GM12891 (cell line): ENCODE results near the gene ZSCAN31.
A peak's percentile ranks its signal among the peaks of the same experiment; 100 is the strongest.

ENCODE experiments used
- POLR2A ChIP-seq: IDR thresholded peaks from 2 replicates; pipeline ENCODE4 v1.6.1; 2011; ENCODE audit warnings: low read depth, low read length, control low read depth
- POLR2AphosphoS5 ChIP-seq: IDR thresholded peaks from 2 replicates; pipeline ENCODE4 v1.6.1; 2011; ENCODE audit warnings: low read depth, low read length, control low read depth
- POU2F2 ChIP-seq: IDR thresholded peaks from 2 replicates; pipeline ENCODE4 v1.6.1; 2011; ENCODE audit warnings: low read depth, mild to moderate bottlenecking, control low read depth, low read length, moderate library complexity
- SPI1 ChIP-seq: IDR thresholded peaks from 2 replicates; pipeline ENCODE4 v1.6.1; 2011; ENCODE audit warnings: low read depth, low read length, control low read depth
- TAF1 ChIP-seq: IDR thresholded peaks from 2 replicates; pipeline ENCODE4 v1.6.1; 2011; ENCODE audit warnings: low read depth, low read length, control low read depth

- 0 out of 2 replicates have a peak, but pooled peaks have one; percentile 4 for TF ChIP-seq POLR2AphosphoS5
- peak; percentile 17; the same call in 1 of the 2 replicates for TF ChIP-seq POLR2A
- no peak for TF ChIP-seq TAF1
- no peak for TF ChIP-seq POU2F2
- TF ChIP-seq SPI1, result peak; percentile 46; the same call in 1 of the 2 replicates
Measured at GRCh38 chr6:28336284-28337120, 554 bp upstream of the ZSCAN31 start.
